Activated CD4-positive, alpha-beta memory T cell treated with anti-CD3 and anti-CD28 coated beads for 36 hours (primary cell): ENCODE results near the gene MGMT. TPM values are rescaled to one million over a fixed set of nuclear protein-coding genes. Genes with fewer than 3 reads are reported as not detected.

Experiments used
- CTCF ChIA-PET: fragments of 350-600 bp; sonication (Branson Sonifier 250); formaldehyde crosslinking; loops from one replicate; lab custom pipeline; 2021; ENCODE audit warnings: antibody characterized with exemption, inconsistent platforms; lab: Charles Lee
- POLR2A ChIA-PET: fragments of 350-600 bp; sonication (Branson Sonifier 250); formaldehyde crosslinking; loops from one replicate; lab custom pipeline; 2021; ENCODE audit warnings: antibody characterized with exemption; lab: Charles Lee
- DNase-seq: peaks from one replicate; pipeline ENCODE4 v3.0.0-alpha.2; 2020
- H3K27ac Mint-ChIP-seq: one replicate; pipeline ENCODE4 v1.8.0; 2021; ENCODE audit warnings: mixed read lengths
- H3K27me3 Mint-ChIP-seq: one replicate; pipeline ENCODE4 v1.8.0; 2021; ENCODE audit warnings: mixed read lengths
- H3K36me3 Mint-ChIP-seq: one replicate; pipeline ENCODE4 v1.8.0; 2021; ENCODE audit warnings: mixed read lengths
- H3K4me1 Mint-ChIP-seq: one replicate; pipeline ENCODE4 v1.8.0; 2021; ENCODE audit warnings: low read depth, mixed read lengths
- H3K4me3 Mint-ChIP-seq: one replicate; pipeline ENCODE4 v1.8.0; 2021; ENCODE audit warnings: mild to moderate bottlenecking, mixed read lengths
- H3K9me3 Mint-ChIP-seq: one replicate; pipeline ENCODE4 v1.8.0; 2021; ENCODE audit warnings: mixed read lengths
- intact Hi-C: fragments of 100-400 bp; cut with micrococcal nuclease; formaldehyde crosslinking; loops from one replicate; pipeline ENCODE4 v1.15.1; 2023
- total RNA-seq, 2 experiments: library from RNA; stranded (reverse); gene quantifications; one replicate each; pipeline ENCODE4 v1.2.3, GENCODE V29; 2021

Gene MGMT
- total RNA-seq, 2 experiments from 2014 or later, result 22.9 to 23.8 TPM

GRCh38 chr10:129599160-129599559, 132.1 kb downstream of the MGMT start:
- no peak for DNase-seq
- CTCF ChIA-PET, result interaction anchor here (0.6 kb wide), 1 partner anchor 253 kb away, joined by 4 read pairs; no protein-coding TSS in a partner anchor
- Mint-ChIP-seq H3K36me3 (peaks cover 28% of the 10 kb centered on the region), H3K27me3 (no peaks in the 10 kb centered on the region), H3K27ac (no peak overlapping the region), H3K4me1 (no peaks in the 10 kb centered on the region), H3K4me3 (no peak overlapping the region), H3K9me3 (peaks cover 24% of the 10 kb centered on the region)
- intact Hi-C loops, result no loop called here
- POLR2A ChIA-PET, result no interaction called here

GRCh38 chr10:129601737-129602136, 134.7 kb downstream of the MGMT start:
- ChIA-PET CTCF (no interaction called here), POLR2A (no interaction called here)
- no peak overlapping the region for H3K27ac Mint-ChIP-seq
- no peak for DNase-seq
- peaks cover 13% of the 10 kb centered on the region for H3K9me3 Mint-ChIP-seq
- no peak overlapping the region for H3K4me3 Mint-ChIP-seq
- H3K27me3 Mint-ChIP-seq, result no peaks in the 10 kb centered on the region
- intact Hi-C loops, result no loop called here
- peaks cover 11% of the 10 kb centered on the region for H3K36me3 Mint-ChIP-seq
- H3K4me1 Mint-ChIP-seq, result no peaks in the 10 kb centered on the region

- Mint-ChIP-seq H3K36me3 (peaks cover 12% of the 10 kb centered on the region), H3K27ac (no peak overlapping the region), H3K9me3 (peaks cover 10% of the 10 kb centered on the region), H3K4me1 (no peaks in the 10 kb centered on the region), H3K4me3 (no peak overlapping the region), H3K27me3 (no peaks in the 10 kb centered on the region)
- ChIA-PET POLR2A (no interaction called here), CTCF (no interaction called here)
- intact Hi-C loops, result no loop called here
- DNase-seq, result no peak
These were observed 136.0 kb downstream of the MGMT start for GRCh38 chr10:129602938-129603535.

GRCh38 chr10:129604333-129605032, 137.4 kb downstream of the MGMT start:
- no peak for DNase-seq
- Mint-ChIP-seq H3K36me3 (peaks cover 12% of the 10 kb centered on the region), H3K27me3 (no peaks in the 10 kb centered on the region), H3K27ac (no peak overlapping the region), H3K4me3 (no peak overlapping the region), H3K9me3 (peaks cover 7% of the 10 kb centered on the region), H3K4me1 (no peaks in the 10 kb centered on the region)
- CTCF ChIA-PET, result no interaction called here
- POLR2A ChIA-PET, result no interaction called here
- intact Hi-C loops, result no loop called here

GRCh38 chr10:129605266-129605985, 138.4 kb downstream of the MGMT start:
- ChIA-PET CTCF (interaction anchor here (0.7 kb wide), 1 partner anchor 42 kb away, joined by 3 read pairs; no protein-coding TSS in a partner anchor), POLR2A (no interaction called here)
- Mint-ChIP-seq H3K9me3 (peaks cover 5% of the 10 kb centered on the region), H3K4me1 (no peaks in the 10 kb centered on the region), H3K4me3 (no peak overlapping the region), H3K27me3 (no peaks in the 10 kb centered on the region), H3K27ac (no peak overlapping the region), H3K36me3 (peaks cover 12% of the 10 kb centered on the region)
- no peak for DNase-seq
- intact Hi-C loops, result no loop called here

- Mint-ChIP-seq H3K4me1 (no peaks in the 10 kb centered on the region), H3K36me3 (peaks cover 14% of the 10 kb centered on the region), H3K9me3 (peaks cover 5% of the 10 kb centered on the region), H3K27ac (no peak overlapping the region), H3K4me3 (no peak overlapping the region), H3K27me3 (no peaks in the 10 kb centered on the region)
- ChIA-PET CTCF (interaction anchor here (0.7 kb wide), 1 partner anchor 43 kb away, joined by 3 read pairs; no protein-coding TSS in a partner anchor), POLR2A (no interaction called here)
- DNase-seq, result no peak
- intact Hi-C loops, result no loop called here
These were observed 139.0 kb downstream of the MGMT start for GRCh38 chr10:129605986-129606518.

GRCh38 chr10:129607607-129608109, 140.6 kb downstream of the MGMT start:
- Mint-ChIP-seq H3K4me3 (no peak overlapping the region), H3K9me3 (peaks cover 5% of the 10 kb centered on the region), H3K4me1 (no peaks in the 10 kb centered on the region), H3K27ac (no peak overlapping the region), H3K27me3 (no peaks in the 10 kb centered on the region), H3K36me3 (peaks cover 20% of the 10 kb centered on the region)
- DNase-seq, result no peak
- intact Hi-C loops, result no loop called here
- ChIA-PET POLR2A (no interaction called here), CTCF (no interaction called here)

- intact Hi-C loops, result no loop called here
- Mint-ChIP-seq H3K36me3 (peaks cover 22% of the 10 kb centered on the region), H3K9me3 (peaks cover 5% of the 10 kb centered on the region), H3K27me3 (no peaks in the 10 kb centered on the region), H3K4me1 (no peaks in the 10 kb centered on the region), H3K4me3 (no peak overlapping the region), H3K27ac (no peak overlapping the region)
- CTCF ChIA-PET, result no interaction called here
- POLR2A ChIA-PET, result no interaction called here
- DNase-seq, result no peak
These were observed 141.6 kb downstream of the MGMT start for GRCh38 chr10:129608653-129609052.

- no peak for DNase-seq
- no peak overlapping the region for H3K4me3 Mint-ChIP-seq
- POLR2A ChIA-PET, result no interaction called here
- no peaks in the 10 kb centered on the region for H3K4me1 Mint-ChIP-seq
- H3K36me3 Mint-ChIP-seq, result peaks cover 25% of the 10 kb centered on the region
- H3K27ac Mint-ChIP-seq, result no peak overlapping the region
- peaks cover 7% of the 10 kb centered on the region for H3K9me3 Mint-ChIP-seq
- CTCF ChIA-PET, result no interaction called here
- H3K27me3 Mint-ChIP-seq, result no peaks in the 10 kb centered on the region
- intact Hi-C loops, result no loop called here
These were observed 142.5 kb downstream of the MGMT start for GRCh38 chr10:129609551-129609950.

- CTCF ChIA-PET, result no interaction called here
- no peak overlapping the region for H3K4me3 Mint-ChIP-seq
- no peaks in the 10 kb centered on the region for H3K27me3 Mint-ChIP-seq
- no peaks in the 10 kb centered on the region for H3K4me1 Mint-ChIP-seq
- peaks cover 10% of the 10 kb centered on the region for H3K9me3 Mint-ChIP-seq
- no peak overlapping the region for H3K27ac Mint-ChIP-seq
- POLR2A ChIA-PET, result no interaction called here
- DNase-seq, result no peak
- intact Hi-C loops, result no loop called here
- H3K36me3 Mint-ChIP-seq, result peaks cover 34% of the 10 kb centered on the region
These were observed 145.6 kb downstream of the MGMT start for GRCh38 chr10:129612481-129613109.

- Mint-ChIP-seq H3K27me3 (no peaks in the 10 kb centered on the region), H3K36me3 (peaks cover 34% of the 10 kb centered on the region), H3K4me3 (no peak overlapping the region), H3K4me1 (no peaks in the 10 kb centered on the region), H3K27ac (no peak overlapping the region), H3K9me3 (peaks cover 10% of the 10 kb centered on the region)
- CTCF ChIA-PET, result no interaction called here
- DNase-seq, result no peak
- intact Hi-C loops, result no loop called here
- POLR2A ChIA-PET, result no interaction called here
These were observed 146.4 kb downstream of the MGMT start for GRCh38 chr10:129613377-129613980.
